Hippocampal formation (tissue), 2 donors: Measurements from ENCODE around the gene PRKCB.
A peak's percentile ranks its signal among the peaks of the same experiment; 100 is the strongest.
"Not testable (repeated sequence)": the region's sequence is repeated elsewhere in the genome, so short reads cannot be mapped to it uniquely, and the experiment has no call there.

Source experiments
- DNase-seq, 2 donors: peaks; one replicate each; lab custom pipeline; 2025; lab: John Stamatoyannopoulos, UW

The PRKCB gene

GRCh38 chr16:24132048-24132796, 296.4 kb downstream of the PRKCB start:
- no peak for DNase-seq

DNA sequence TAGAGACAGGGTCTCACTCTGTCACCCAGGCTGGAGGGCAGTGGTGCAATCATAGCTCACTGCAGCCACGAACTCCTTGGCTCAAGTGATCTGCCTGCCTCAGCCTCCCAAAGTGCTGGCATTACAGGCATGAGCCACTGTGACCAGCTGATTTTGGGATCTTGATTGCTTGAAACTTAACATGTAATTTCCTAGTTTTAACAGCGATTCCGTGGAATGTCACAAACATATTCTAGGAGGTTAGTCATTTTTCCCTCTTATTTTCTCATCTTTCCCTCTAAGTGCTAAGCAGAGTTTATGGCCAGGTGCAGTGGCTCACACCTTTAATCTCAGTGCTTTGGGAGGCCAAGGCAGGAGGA, 297.0 kb downstream of the PRKCB start:
- no peak for DNase-seq

DNA sequence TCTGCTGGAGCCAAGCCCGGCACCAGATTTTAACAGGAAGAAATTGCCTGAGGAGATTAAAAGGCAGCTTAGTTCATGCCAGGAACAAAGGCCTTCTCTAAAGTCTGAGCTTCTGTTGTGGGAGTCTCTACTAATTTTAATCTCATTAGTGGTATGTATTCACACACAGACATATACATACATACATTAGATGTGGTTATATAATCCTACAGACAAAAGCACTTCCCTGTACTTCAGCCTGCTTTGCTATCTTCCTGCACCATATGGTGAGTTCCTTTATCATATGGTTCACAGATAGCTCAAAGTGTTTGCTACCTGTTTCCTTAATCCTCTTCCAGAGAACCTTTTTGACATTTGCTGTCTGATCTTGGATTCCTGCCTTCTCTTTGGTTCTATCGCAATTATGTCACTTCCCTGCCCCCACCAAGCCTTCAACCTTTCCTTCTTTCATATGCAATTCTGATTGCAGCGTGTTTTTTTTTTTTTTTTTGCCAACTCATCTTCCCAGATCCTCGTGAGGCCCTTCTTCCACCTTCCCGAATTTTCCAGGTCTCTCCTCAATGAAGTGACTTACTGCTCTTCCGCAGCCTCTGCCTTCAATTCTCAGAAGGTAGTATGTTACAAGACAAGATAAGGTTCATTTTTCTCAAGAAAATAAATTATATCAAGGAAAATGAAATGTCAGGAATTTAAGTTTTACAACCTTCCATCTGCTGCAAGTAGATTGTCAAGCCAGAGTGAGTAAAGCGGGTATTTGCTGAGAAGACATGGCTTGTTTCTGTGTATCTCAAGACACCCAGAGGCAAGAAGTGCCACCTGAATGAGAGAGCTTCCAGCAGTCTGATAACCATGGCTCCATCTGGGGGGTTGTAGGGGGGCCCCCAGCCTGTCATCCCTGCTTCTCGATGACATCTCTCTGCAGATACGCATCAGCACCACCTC, 300.1 kb downstream of the PRKCB start:
- DNase-seq, result peak in 1 of 2 donors; percentile 22

- DNase-seq, result no peak
Observed at GRCh38 chr16:24138024-24138423, 302.2 kb downstream of the PRKCB start.

- DNase-seq, result no peak
Observed at GRCh38 chr16:24138575-24138974, 302.8 kb downstream of the PRKCB start.

GRCh38 chr16:24139282-24139681, 303.5 kb downstream of the PRKCB start:
- DNase-seq, result no peak

DNA sequence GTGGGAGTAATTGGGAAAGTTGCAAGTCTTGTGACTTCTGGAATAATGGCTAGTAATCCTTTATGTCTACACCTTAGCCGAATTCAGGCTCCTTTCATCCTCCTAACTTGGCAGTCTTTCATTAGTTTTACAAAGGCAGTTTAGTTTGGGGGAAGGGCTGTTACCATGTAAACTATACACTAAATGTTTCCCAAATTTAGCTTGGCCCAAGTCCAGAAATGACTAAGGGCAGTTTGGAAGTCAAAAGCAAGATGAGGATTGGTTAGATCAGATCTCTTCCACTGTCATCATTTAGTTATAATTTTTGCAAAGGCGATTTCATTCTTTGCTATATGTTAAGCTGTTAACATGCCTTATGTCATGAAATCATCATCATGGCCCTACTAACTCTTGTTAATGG, 304.9 kb downstream of the PRKCB start:
- DNase-seq, result no peak

DNA sequence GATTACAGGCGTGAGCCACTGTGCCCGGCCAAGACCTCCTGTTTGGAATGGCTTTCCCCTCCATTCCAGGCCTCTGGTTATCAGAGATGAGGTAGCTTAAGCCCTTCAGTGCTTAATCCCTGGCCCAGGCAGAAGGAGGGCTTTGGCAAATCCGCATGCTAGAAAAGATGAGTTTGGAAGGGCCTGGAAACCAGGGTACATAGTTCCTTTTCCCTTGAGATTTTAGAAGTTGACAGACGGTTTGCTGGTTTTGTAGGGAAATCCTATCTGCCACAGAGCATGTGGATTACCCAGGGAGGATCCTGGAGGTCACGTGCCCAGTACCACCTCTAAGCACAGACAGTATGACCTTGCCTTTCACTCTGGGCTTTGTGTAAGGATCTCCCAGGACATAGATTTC, 305.7 kb downstream of the PRKCB start:
- no peak for DNase-seq

- no peak for DNase-seq
Observed at GRCh38 chr16:24141917-24142316, 306.1 kb downstream of the PRKCB start.

DNA sequence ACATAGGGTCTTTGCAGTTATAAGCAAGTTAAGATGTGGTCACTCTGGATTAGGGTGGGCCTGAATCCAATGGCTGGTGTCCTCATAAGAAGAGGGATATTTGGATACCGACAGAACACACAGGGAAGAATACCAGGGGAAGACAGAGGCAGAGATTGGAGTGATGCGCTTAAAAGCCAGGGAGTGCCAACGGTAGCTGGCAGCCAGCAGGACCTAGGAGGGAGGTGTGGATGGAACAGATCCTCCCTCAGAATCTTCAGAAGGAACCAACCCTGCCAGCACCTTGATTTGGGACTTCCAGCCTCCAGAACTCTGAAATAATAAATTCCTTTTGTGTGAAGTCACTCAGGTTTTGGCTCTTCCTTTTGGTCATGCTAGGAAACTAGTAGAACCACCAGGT, 310.1 kb downstream of the PRKCB start:
- DNase-seq, result no peak

DNA sequence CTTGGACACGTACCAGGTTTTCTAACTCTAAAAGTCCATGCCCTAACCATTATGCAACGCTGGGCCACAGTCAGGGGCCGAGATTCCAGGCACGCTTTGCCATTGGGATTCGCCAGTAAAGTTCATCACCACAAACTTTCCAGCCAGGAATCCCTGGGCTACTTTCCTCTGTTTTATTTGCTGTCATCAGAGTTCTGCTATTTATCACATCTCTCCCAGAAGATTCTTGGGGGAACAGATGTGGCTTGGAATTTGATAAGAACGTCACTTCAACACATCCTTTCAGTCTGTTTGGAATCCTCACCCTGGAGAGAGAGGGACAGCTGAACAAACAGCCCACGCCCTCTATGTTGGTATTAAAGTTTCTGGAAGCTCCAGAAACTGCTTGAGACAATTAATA, 310.7 kb downstream of the PRKCB start:
- no peak for DNase-seq

DNA sequence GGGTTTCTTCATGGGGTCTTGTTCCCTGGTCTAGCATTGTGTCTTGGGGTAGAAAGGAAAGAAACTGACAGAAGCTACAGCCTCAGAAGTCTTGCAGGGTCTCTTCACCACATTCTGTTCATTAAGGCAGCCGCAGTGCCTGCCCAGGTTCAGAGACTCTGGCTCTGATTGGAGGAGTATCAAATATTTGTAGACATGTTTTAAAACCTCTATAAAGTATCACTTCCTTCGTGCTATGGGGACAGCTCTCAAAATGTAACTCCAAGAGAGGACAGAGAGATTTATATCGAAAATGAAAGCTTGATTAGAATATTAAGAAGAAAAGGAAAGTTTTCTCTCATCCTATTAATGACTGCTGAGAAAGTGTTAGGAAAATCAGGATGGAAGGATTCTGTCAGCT, 313.3 kb downstream of the PRKCB start:
- DNase-seq, result no peak

DNA sequence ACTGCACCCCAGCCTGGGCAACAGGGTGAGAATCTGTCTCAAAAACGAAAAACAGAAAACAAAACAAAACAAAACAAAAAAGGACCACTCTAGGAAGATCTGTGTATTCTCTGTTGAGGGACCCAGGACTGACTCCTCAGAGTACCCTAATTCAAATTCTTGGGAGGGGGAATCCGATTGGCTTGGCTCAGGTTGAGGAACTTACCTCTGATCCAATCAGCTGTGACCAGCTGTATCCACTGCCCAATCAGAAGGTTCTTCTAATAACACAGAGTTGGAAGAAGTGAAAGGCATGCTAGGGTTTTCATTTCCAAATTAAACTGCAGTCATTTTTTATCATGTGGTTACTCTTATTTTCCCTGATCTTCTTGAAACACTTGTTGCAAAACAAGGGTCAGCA, 314.5 kb downstream of the PRKCB start:
- no peak for DNase-seq

DNA sequence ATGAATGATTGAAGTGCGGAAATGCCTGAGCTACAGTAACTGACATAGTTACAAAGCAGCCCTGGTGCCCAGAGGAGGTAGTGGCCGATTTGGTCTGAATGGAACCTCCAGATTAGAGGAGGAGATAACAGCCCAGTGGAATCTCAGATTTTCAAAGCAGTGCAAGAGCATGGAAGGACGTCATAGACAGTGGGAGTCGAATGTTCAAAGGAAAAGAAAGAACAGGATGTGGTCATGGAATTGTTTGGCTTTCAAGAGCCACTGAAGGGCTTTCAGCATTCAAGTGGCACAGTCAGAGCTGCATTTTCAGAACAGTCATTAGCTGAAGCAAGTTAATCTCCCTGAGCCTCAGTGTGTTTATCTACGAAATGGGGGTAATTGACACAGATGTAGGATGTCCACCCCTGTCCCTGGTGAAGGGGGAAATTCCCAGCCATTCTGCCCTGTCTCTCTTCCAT, 315.7 kb downstream of the PRKCB start:
- no peak for DNase-seq

DNA sequence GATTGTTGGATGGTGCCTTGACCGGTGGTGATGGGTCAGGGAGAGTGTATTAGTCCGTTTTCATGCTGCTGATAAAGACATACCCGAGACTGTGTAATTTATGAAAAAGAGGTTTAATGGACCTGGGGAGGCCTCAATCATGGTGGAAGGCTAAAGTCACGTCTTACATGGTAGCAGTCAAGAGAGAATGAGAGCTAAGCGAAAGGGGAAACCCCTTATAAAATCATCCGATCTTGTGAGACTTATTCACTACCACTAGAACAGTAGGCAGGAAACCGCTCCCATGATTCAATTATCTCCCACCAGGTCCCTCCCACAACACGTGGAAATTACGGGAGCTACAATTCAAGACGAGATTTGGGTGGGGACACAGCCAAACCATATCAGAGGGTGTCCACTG, 316.3 kb downstream of the PRKCB start:
- DNase-seq, result not testable (repeated sequence)

- no peak for DNase-seq
Observed at GRCh38 chr16:24152826-24153225, 317.0 kb downstream of the PRKCB start.

- no peak for DNase-seq
Observed at GRCh38 chr16:24156777-24157176, 321.0 kb downstream of the PRKCB start.

GRCh38 chr16:24163935-24164334, 328.2 kb downstream of the PRKCB start:
- no peak for DNase-seq

DNA sequence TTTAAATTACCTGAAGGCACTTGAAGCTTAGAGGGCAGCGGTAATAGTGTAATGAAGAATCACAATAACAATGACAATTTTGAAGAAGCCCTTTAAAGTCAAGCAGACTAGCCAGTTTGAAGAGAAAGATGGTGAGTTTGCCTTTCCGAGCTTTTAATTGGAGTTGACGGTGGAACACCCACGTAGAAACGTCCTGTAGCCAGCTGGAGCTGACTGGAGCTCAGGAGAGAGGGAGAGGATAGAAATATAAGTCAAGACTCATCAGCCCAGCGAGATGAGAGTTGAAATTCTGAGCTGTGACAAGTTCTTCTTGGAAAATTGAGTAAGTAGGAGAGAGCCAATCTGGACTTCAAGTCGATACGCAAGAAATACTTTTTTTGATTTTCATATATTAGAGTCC, 328.6 kb downstream of the PRKCB start:
- no peak for DNase-seq

DNA sequence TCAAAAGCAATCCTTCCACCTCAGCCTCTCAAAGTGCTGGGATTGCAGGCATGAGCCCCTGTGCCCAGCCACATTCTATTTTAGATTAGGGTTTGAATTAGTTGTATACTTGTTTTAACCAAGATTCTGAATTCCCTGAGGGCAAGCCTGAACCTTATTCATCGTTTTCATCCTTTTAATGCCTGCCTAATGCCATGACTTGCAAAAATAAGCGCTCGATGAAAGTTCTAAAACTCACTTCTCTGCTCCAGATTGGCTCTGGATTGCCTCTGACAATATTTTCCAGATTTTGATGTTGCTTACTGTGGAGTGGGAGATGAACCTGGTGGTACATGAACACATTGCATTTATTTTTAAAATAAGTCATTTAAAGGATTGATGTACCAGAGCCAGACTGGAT, 329.5 kb downstream of the PRKCB start:
- no peak for DNase-seq

DNA sequence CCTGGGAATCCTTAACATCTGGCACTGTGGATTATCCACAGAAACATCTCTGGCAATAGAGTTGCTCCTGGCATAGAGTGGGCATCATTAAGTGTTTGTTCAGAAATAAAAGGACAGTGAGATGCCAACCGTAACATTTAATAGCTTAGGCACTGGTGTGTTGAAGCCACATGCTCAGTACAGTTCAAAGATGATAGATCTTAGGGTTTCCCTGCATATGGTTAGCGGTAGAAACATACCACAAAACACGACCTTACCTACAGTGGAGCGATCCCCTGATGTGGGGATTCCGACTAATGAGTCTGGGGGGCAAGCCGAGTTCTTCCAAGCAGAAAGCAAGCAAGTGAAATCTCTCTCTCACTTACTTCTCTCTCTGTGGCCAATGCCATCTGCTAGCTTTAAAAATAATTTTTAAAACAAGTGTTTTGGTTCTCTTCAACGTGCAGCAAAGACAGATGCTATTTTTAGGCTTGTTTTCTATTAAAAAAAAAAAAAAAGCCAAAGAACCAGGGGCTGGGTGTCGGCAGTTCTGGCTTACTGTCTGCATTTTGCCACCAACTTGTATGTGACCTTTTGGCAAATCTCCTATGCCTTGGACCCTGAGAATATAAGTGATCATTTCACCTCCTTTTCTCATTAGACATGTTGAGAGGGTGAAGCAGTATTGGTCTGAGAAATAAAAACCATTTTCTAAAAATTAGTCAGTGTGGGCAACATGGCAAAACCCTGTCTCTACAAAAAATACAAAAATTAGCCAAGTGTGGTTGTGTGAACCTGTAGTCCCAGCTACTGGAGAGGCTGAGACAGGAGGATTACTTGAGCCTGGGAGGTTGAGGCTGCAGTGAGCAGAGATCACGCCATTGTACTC, 331.1 kb downstream of the PRKCB start:
- DNase-seq, result no peak

DNA sequence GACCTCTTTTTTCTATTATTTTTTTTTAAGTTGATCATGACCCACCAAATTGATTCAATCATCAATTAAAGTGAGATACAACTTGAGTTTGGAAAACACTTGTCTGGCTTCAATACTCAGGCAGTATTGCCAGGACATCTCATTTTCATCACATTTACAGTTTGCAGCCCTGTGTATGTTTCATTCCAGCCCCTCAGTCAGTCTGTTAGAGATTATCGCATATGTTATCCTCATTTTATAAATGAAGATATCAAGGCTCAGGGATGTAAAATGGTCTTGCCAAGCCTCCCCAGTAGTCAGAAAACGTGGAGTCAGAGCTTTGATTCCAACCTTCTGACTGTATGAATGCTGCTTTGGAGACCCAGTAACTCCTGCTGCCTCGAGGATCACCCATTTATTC, 333.1 kb downstream of the PRKCB start:
- no peak for DNase-seq
